GM23248 (cell line): ENCODE measurements around the gene CERKL.

Source experiments
- EZH2 ChIP-seq: fragments of 200-600 bp; sonication (generic); IDR thresholded peaks from 2 replicates; pipeline ENCODE4 v1.6.1; 2018; ENCODE audit warnings: antibody characterized with exemption, mild to moderate bottlenecking; ENCODE audit not compliant: insufficient read depth, poor library complexity, severe bottlenecking
- EZH2phosphoT487 ChIP-seq: fragments of 200-600 bp; sonication (generic); IDR thresholded peaks from 2 replicates; pipeline ENCODE4 v1.6.1; 2018; ENCODE audit warnings: antibody characterized with exemption, moderate library complexity, mild to moderate bottlenecking, low read depth; ENCODE audit not compliant: insufficient read depth

GRCh38 chr2:181623159-181623558 lies 33.7 kb downstream of the CERKL start:
- no peak for TF ChIP-seq EZH2
- no peak for TF ChIP-seq EZH2phosphoT487
